Measurements from ENCODE around the gene CD82.

DNA sequence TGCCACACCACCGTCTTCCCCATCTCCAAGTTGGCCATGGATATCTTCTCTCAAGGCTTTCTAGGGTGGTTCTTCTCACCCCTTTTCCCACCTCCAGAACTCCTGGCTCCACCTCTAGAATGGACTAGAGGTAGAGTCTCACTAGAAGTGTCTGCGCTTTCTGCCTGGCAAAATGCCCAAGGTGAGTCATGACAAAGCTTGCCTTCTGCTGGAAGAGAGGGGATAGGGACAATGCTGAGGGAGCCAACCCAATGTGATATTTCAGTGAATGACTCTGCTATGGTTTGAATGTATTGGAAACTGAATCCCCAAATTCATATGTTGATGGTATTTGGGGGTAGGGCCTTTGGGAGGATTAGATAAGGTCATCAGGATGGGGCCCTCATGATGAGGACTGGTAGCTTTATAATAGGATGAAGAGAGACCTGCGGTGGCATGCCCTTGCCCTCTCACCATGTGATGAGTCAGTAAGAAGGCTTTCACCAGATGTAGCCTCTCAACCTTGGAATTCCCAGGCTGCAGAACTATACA, 4.1 kb upstream of the CD82 start:
- TF ChIP-seq, protein P1, sequence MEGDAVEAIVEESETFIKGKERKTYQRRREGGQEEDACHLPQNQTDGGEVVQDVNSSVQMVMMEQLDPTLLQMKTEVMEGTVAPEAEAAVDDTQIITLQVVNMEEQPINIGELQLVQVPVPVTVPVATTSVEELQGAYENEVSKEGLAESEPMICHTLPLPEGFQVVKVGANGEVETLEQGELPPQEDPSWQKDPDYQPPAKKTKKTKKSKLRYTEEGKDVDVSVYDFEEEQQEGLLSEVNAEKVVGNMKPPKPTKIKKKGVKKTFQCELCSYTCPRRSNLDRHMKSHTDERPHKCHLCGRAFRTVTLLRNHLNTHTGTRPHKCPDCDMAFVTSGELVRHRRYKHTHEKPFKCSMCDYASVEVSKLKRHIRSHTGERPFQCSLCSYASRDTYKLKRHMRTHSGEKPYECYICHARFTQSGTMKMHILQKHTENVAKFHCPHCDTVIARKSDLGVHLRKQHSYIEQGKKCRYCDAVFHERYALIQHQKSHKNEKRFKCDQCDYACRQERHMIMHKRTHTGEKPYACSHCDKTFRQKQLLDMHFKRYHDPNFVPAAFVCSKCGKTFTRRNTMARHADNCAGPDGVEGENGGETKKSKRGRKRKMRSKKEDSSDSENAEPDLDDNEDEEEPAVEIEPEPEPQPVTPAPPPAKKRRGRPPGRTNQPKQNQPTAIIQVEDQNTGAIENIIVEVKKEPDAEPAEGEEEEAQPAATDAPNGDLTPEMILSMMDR (IDR thresholded peaks at IDR 0.05) = no peak
- TF ChIP-seq POLR2A (IDR thresholded peaks at IDR 0.05) = no peak
